Uterus (tissue), 2 donors: Measurements from ENCODE around the gene TPM1.

Experiments
- CTCF ChIP-seq, 4 experiments: fragments of 200-600 bp in 2 of 4; fragments of 450-650 bp in 2 of 4; sonication (generic) in 2 of 4; IDR thresholded peaks; one replicate each; pipeline ENCODE4 v1.5.1; 2016 to 2019; ENCODE audit warnings: antibody characterized with exemption in 4 of 4, mild to moderate bottlenecking in 2 of 4, moderate library complexity in 1 of 4
- POLR2A ChIP-seq, 2 donors: fragments of 450-650 bp; IDR thresholded peaks; one replicate each; pipeline ENCODE4 v1.6.1; 2016; ENCODE audit warnings: antibody characterized with exemption in 2 of 2, mild to moderate bottlenecking in 1 of 2, moderate library complexity in 1 of 2

- TF ChIP-seq POLR2A (IDR thresholded peaks at IDR 0.05) (no peak), CTCF (IDR thresholded peaks at IDR 0.05) (no peak)
Observed at GRCh38 chr15:63082366-63082765, 39.8 kb downstream of the TPM1 start.
